Fibroblast of lung (primary cell): ENCODE results near the gene SCUBE1. TPM values are rescaled to one million over a fixed set of nuclear protein-coding genes. Genes with fewer than 3 reads are reported as not detected.

ENCODE experiments used
- DNase-seq, 2 donors: peaks; one replicate each; pipeline versions ENCODE4 v3.0.0 to v3.0.0-alpha.2; 2010; ENCODE audit warnings: low read depth in 2 of 2
- H2AFZ ChIP-seq: 2 replicates; pipeline ENCODE4 v1.5.1; 2012; ENCODE audit warnings: low read length, control low read depth, inconsistent platforms
- H3K27ac ChIP-seq: 2 replicates; pipeline ENCODE4 v1.5.1; 2011; ENCODE audit warnings: low read length, control low read depth; ENCODE audit not compliant: insufficient read depth
- H3K27me3 ChIP-seq: 2 replicates; pipeline ENCODE4 v1.5.1; 2011; ENCODE audit warnings: mild to moderate bottlenecking, low read length; ENCODE audit not compliant: control insufficient read depth, insufficient read depth
- H3K36me3 ChIP-seq: 2 replicates; pipeline ENCODE4 v1.5.1; 2011; ENCODE audit warnings: low read length; ENCODE audit not compliant: control insufficient read depth, insufficient read depth
- H3K4me1 ChIP-seq: 2 replicates; pipeline ENCODE4 v1.5.1; 2011; ENCODE audit warnings: low read length; ENCODE audit not compliant: control insufficient read depth, insufficient read depth; ENCODE audit errors: extremely low read depth
- H3K4me2 ChIP-seq: 2 replicates; pipeline ENCODE4 v1.5.1; 2011; ENCODE audit warnings: low read length, control low read depth; ENCODE audit not compliant: insufficient read depth; ENCODE audit errors: extremely low read depth
- H3K4me3 ChIP-seq, 4 experiments: fragments of 200-600 bp in 1 of 4; sonication (generic) in 1 of 4; replicated peaks in 1 of 4; 2 replicates each; pipeline ENCODE4 v1.5.1; 2011 to 2016; ENCODE audit warnings: low read length in 4 of 4, low read depth in 3 of 4, mild to moderate bottlenecking in 3 of 4, control low read depth in 2 of 4, inconsistent platforms in 1 of 4, mixed read lengths in 1 of 4; ENCODE audit not compliant: insufficient read depth in 1 of 4; ENCODE audit errors: control extremely low read depth in 1 of 4
- H3K79me2 ChIP-seq: 2 replicates; pipeline ENCODE4 v1.5.1; 2012; ENCODE audit warnings: mild to moderate bottlenecking, low read length, inconsistent platforms; ENCODE audit not compliant: control insufficient read depth, insufficient read depth
- H3K9ac ChIP-seq: 2 replicates; pipeline ENCODE4 v1.5.1; 2011; ENCODE audit warnings: mild to moderate bottlenecking, low read length, control low read depth; ENCODE audit not compliant: insufficient read depth
- H3K9me3 ChIP-seq: 2 replicates; pipeline ENCODE4 v1.5.1; 2012; ENCODE audit warnings: low read depth, low read length; ENCODE audit not compliant: control insufficient read depth, insufficient read depth
- H4K20me1 ChIP-seq: 2 replicates; pipeline ENCODE4 v1.5.1; 2011; ENCODE audit warnings: low read length; ENCODE audit not compliant: control insufficient read depth, insufficient read depth; ENCODE audit errors: extremely low read depth
- CTCF ChIP-seq, 2 donors: IDR thresholded peaks in 1 of 2; conservative IDR thresholded peaks in 1 of 2; 1 replicate in 1 of 2; 2 replicates in 1 of 2; pipeline ENCODE4 v1.5.1; 2011 to 2012; ENCODE audit warnings: low read length in 2 of 2, control low read depth in 1 of 2, inconsistent platforms in 1 of 2, low read depth in 1 of 2, mild to moderate bottlenecking in 1 of 2
- EZH2 ChIP-seq: IDR thresholded peaks from 2 replicates; pipeline ENCODE4 v1.5.1; 2012; ENCODE audit warnings: low read length, control low read depth, mild to moderate bottlenecking; ENCODE audit errors: missing control alignments
- polyA plus RNA-seq, 2 donors: library from polyadenylated mRNA; depleted of rRNA in 1 of 2; stranded (reverse) in 1 of 2; unstranded in 1 of 2; fragments of >200 nt; gene quantifications; 2 replicates each; pipeline ENCODE4 v1.2.1, GENCODE V29; 2011 to 2012; ENCODE audit warnings: missing spikeins in 1 of 2
- total RNA-seq: library from RNA; depleted of rRNA; stranded (reverse); fragments of >200 nt; gene quantifications from 2 replicates; pipeline ENCODE4 v1.2.1, GENCODE V29; 2014

The SCUBE1 gene
- total and polyA plus RNA-seq, 2 donors (not counting 1 experiment from before 2014, with no cell fraction given): 0.17 TPM; not detected in 1

- Histone ChIP-seq H3K4me2 (no peak overlapping the region), H3K27me3 (peaks cover 3% of the 10 kb centered on the region), H4K20me1 (no peaks in the 10 kb centered on the region), H2AFZ (no peak overlapping the region), H3K27ac (no peak overlapping the region), H3K4me1 (peaks cover 5% of the 10 kb centered on the region), H3K79me2 (no peaks in the 10 kb centered on the region), H3K9ac (no peak overlapping the region), H3K36me3 (no peaks in the 10 kb centered on the region), H3K9me3 (no peaks in the 10 kb centered on the region), H3K4me3 (no peak overlapping the region)
- DNase-seq: no peak
- TF ChIP-seq EZH2: no peak
- TF ChIP-seq CTCF (conservative IDR thresholded peaks at IDR 0.05 in 1 of 2, IDR thresholded peaks at IDR 0.05 in 1 of 2; ENCODE audit: low read depth in 1 of 2, low read length in 2 of 2): no peak
These were observed 111.5 kb downstream of the SCUBE1 start for GRCh38 chr22:43231724-43232034.

- Histone ChIP-seq H3K27me3 (peaks cover 3% of the 10 kb centered on the region), H3K9ac (no peak overlapping the region), H2AFZ (no peak overlapping the region), H3K27ac (no peak overlapping the region), H4K20me1 (no peaks in the 10 kb centered on the region), H3K79me2 (no peaks in the 10 kb centered on the region), H3K36me3 (no peaks in the 10 kb centered on the region), H3K4me3 (no peak overlapping the region), H3K4me2 (no peak overlapping the region), H3K9me3 (no peaks in the 10 kb centered on the region), H3K4me1 (peaks cover 7% of the 10 kb centered on the region)
- no peak for TF ChIP-seq EZH2
- TF ChIP-seq CTCF (conservative IDR thresholded peaks at IDR 0.05 in 1 of 2, IDR thresholded peaks at IDR 0.05 in 1 of 2; ENCODE audit: low read depth in 1 of 2, low read length in 2 of 2): peak; percentile 90 to 92
- DNase-seq: peak; percentile 9 to 38
These were observed 112.0 kb downstream of the SCUBE1 start for GRCh38 chr22:43230971-43231723.

GRCh38 chr22:43230571-43230970 lies 112.6 kb downstream of the SCUBE1 start:
- no peak for TF ChIP-seq CTCF (conservative IDR thresholded peaks at IDR 0.05 in 1 of 2, IDR thresholded peaks at IDR 0.05 in 1 of 2; ENCODE audit: low read depth in 1 of 2, low read length in 2 of 2)
- no peak for TF ChIP-seq EZH2

More at GRCh38 chr22:43230571-43230970, 112.6 kb downstream of the SCUBE1 start:
- Histone ChIP-seq H3K36me3 (no peaks in the 10 kb centered on the region), H3K4me2 (no peak overlapping the region), H3K9me3 (no peaks in the 10 kb centered on the region), H3K27me3 (peaks cover 3% of the 10 kb centered on the region), H3K79me2 (no peaks in the 10 kb centered on the region), H3K27ac (no peak overlapping the region), H3K4me1 (peaks cover 7% of the 10 kb centered on the region), H3K4me3 (no peak overlapping the region), H4K20me1 (no peaks in the 10 kb centered on the region), H2AFZ (no peak overlapping the region), H3K9ac (no peak overlapping the region)
- DNase-seq: no peak
